ENCODE data around the gene LHX6. TPM values are rescaled to one million over a fixed set of nuclear protein-coding genes. Genes with fewer than 3 reads are reported as not detected.
A peak's percentile ranks its signal among the peaks of the same experiment; 100 is the strongest.

Gene LHX6
- total and polyA plus RNA-seq, 2 of the 8 experiments (the other 6 are each of a cell fraction or from before 2014, with no cell fraction given), result 0.92 to 1.2 TPM

DNA sequence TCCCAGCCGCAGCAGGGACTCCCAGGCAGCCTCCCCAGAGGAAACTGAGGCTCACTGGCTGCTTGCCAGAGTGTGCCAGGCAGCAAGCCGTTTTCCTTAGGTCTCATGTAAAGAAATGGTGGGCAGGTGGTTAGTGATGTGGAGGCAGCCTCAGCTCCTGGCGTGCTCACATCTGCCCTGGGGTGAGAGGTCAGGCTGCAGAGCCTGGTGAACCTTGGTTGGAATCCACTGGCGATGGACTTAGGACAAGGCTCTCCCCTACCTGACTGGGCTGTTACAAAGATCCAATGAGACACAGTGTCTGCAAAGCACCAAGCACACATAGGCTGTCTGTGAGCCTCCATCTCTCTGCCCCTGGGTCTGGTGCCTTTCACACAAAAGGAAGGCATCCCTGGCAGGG is 30.9 kb downstream of the LHX6 start:
- Histone ChIP-seq H3K36me3 (ENCODE audit: control insufficient read depth in 2 of 4, insufficient read depth in 4 of 4, low read length in 3 of 4) (no peaks in the 10 kb centered on the region), H3K79me1 (ENCODE audit: low read depth, low read length) (no peaks in the 10 kb centered on the region), H2BK15ac (ENCODE audit: low read length) (no peak overlapping the region), H3K56ac (replicated peaks; ENCODE audit: insufficient read length, low read depth, low read length) (no peak overlapping the region), H4K91ac (replicated peaks; ENCODE audit: insufficient read length, low read length) (no peak overlapping the region), H2BK12ac (ENCODE audit: low read depth, low read length) (peak overlapping the region; percentile 90; the same call in 1 of the 2 replicates), H4K5ac (ENCODE audit: insufficient read length, low read depth, low read length) (no peak overlapping the region), H3K14ac (ENCODE audit: insufficient read length) (no peak overlapping the region), H3K23ac (ENCODE audit: insufficient read length) (no peak overlapping the region), H3K4me1 (replicated peaks in 1 of 4; ENCODE audit: control insufficient read depth in 3 of 4, insufficient read depth in 4 of 4, low read length in 3 of 4) (peaks cover 0 to 4% (median 1%) of the 10 kb centered on the region in 4 experiments; a peak in 4 of 7 replicates), H3K4me2 (ENCODE audit: insufficient read depth in 1 of 2, low read depth in 2 of 2, low read length in 2 of 2) (no peak overlapping the region), H2AK5ac (ENCODE audit: low read depth, low read length) (no peak overlapping the region; the same call in 1 of the 2 replicates), H2BK20ac (ENCODE audit: low read length) (no peak overlapping the region), H4K20me1 (replicated peaks in 1 of 2; ENCODE audit: control insufficient read depth in 1 of 2, insufficient read depth in 2 of 2, low read length in 2 of 2) (no peaks in the 10 kb centered on the region), H3K18ac (ENCODE audit: extremely low read depth, low read length) (no peak overlapping the region), H3K4ac (replicated peaks; ENCODE audit: insufficient read length, low read depth, low read length) (no peak overlapping the region), H2BK5ac (ENCODE audit: low read depth, low read length) (no peak overlapping the region), H3K4me3 (ENCODE audit: extremely low read depth in 1 of 4, insufficient read depth in 2 of 4, low read depth in 3 of 4, low read length in 4 of 4) (no peak overlapping the region), H3K9me3 (ENCODE audit: insufficient read depth in 2 of 2, low read depth in 1 of 2, low read length in 1 of 2) (no peaks in the 10 kb centered on the region), H2BK120ac (replicated peaks; ENCODE audit: low read depth, low read length) (no peak overlapping the region), H3K9ac (replicated peaks in 1 of 4; ENCODE audit: extremely low read depth in 1 of 4, low read depth in 3 of 4, low read length in 3 of 4) (no peak overlapping the region), H3K79me2 (ENCODE audit: control insufficient read depth in 1 of 2, insufficient read depth in 2 of 2, low read length in 2 of 2) (no peaks in the 10 kb centered on the region), H3K27ac (ENCODE audit: low read depth, low read length) (no peak overlapping the region), H3K27me3 (replicated peaks in 1 of 4; ENCODE audit: control insufficient read depth in 3 of 4, extremely low read depth in 1 of 4, insufficient read depth in 3 of 4, low read length in 3 of 4) (no peaks in the 10 kb centered on the region; a peak in 1 of 7 replicates), H3K23me2 (ENCODE audit: low read depth, low read length) (no peaks in the 10 kb centered on the region), H2AFZ (ENCODE audit: low read length) (no peak overlapping the region), H4K8ac (ENCODE audit: extremely low read depth, insufficient read depth, low read length) (peak overlapping the region; percentile 36; the same call in 1 of the 2 replicates)
- 88% methylated on average over 4 of the region's 4 CpGs; no CpG with 5 or more reads in 1 of the 2 experiments for WGBS, 2 experiments (ENCODE audit: extremely low coverage in 1 of 2, insufficient coverage in 1 of 2, insufficient read length in 1 of 2, insufficient replicate concordance in 2 of 2, low coverage in 1 of 2, low lambda C conversion rate in 2 of 2, missing lambda C conversion rate in 1 of 2)
- CTCF ChIA-PET (ENCODE audit: partially characterized antibody), result interaction anchor here (1.4 to 2.6 kb wide), 2 partner anchors 12 to 40 kb away, joined by 4 to 12 read pairs; no protein-coding TSS in a partner anchor
- POLR2A ChIA-PET (ENCODE audit: partially characterized antibody), result interaction anchor here (0.6 to 3.5 kb wide), 3 partner anchors 10 to 38 kb away, joined by 3 to 7 read pairs (median 3); partner anchors contain the start of genes MORN5 and NDUFA8
- DNase-seq (ENCODE audit: low read depth in 1 of 2, low spot score in 2 of 2), result no peak
- FAIRE-seq, result no peak
- TF ChIP-seq RBBP5 (IDR thresholded peaks at IDR 0.05; ENCODE audit: borderline replicate concordance, low read depth, low read length) (no peak), SUZ12 (IDR thresholded peaks at IDR 0.05; ENCODE audit: low read length) (no peak), RXRA (IDR thresholded peaks at IDR 0.05; ENCODE audit: insufficient read depth, low read depth, low read length) (no peak), KDM5A (IDR thresholded peaks at IDR 0.05; ENCODE audit: low read length) (no peak), FOSL1 (IDR thresholded peaks at IDR 0.05; ENCODE audit: insufficient read depth, low read depth, low read length) (no peak), KDM4A (IDR thresholded peaks at IDR 0.05; ENCODE audit: low read depth, low read length, severe bottlenecking) (no peak), EZH2 (IDR thresholded peaks at IDR 0.05; ENCODE audit: low read depth, low read length, severe bottlenecking) (no peak), CHD2 (IDR thresholded peaks at IDR 0.05; ENCODE audit: low read length) (no peak), RFX5 (IDR thresholded peaks at IDR 0.05; ENCODE audit: borderline replicate concordance, low read depth, low read length) (no peak), TCF12 (IDR thresholded peaks at IDR 0.05; ENCODE audit: low read depth, low read length) (no peak), CREB1 (IDR thresholded peaks at IDR 0.05) (no peak), ASH2L (IDR thresholded peaks at IDR 0.05; ENCODE audit: low read length) (no peak), ZNF274 (IDR thresholded peaks at IDR 0.05; ENCODE audit: borderline replicate concordance, extremely low read depth, low read length) (no peak), NRF1 (IDR thresholded peaks at IDR 0.05; ENCODE audit: low read depth, low read length) (no peak), GTF2F1 (IDR thresholded peaks at IDR 0.05; ENCODE audit: borderline replicate concordance, low read depth, low read length) (no peak)
